GM19372 (cell line): Measurements from ENCODE around the gene RELL2.

Source experiments
- ATAC-seq: cut with Tn5 transposase; IDR thresholded peaks from one replicate; pipeline ENCODE4 v1.9.1; 2021; ENCODE audit warnings: mild to moderate bottlenecking, low read depth, moderate library complexity; ENCODE audit not compliant: unreplicated experiment

Gene RELL2

GRCh38 chr5:141618804-141619554, 17.8 kb upstream of the RELL2 start, which contains the start of gene DIAPH1:
Gene DIAPH1 (minus strand): TSS chr5:141619000. CDS start chr5:141618914, 86 bp downstream.
- ATAC-seq: peak; percentile 78

GRCh38 chr5:141623186-141623585, 13.6 kb upstream of the RELL2 start:
- peak; percentile 51 for ATAC-seq

GRCh38 chr5:141623611-141624010, 13.2 kb upstream of the RELL2 start:
- ATAC-seq: no peak

GRCh38 chr5:141628175-141628788, 8.5 kb upstream of the RELL2 start:
- no peak for ATAC-seq

GRCh38 chr5:141630570-141631140, 6.1 kb upstream of the RELL2 start:
- ATAC-seq: no peak

- ATAC-seq: no peak
These were observed 4.1 kb upstream of the RELL2 start for GRCh38 chr5:141632650-141633049.

GRCh38 chr5:141633871-141634561, 2.8 kb upstream of the RELL2 start:
- ATAC-seq: peak; percentile 58

GRCh38 chr5:141634720-141635119, 2.1 kb upstream of the RELL2 start:
- no peak for ATAC-seq

GRCh38 chr5:141635646-141636045, 1.2 kb upstream of the RELL2 start:
- ATAC-seq: no peak

- ATAC-seq: no peak
These were observed 738 bp upstream of the RELL2 start for GRCh38 chr5:141636106-141636412.

GRCh38 chr5:141637123-141637766, 448 bp downstream of the RELL2 start:
- peak; percentile 20 for ATAC-seq

GRCh38 chr5:141637767-141638419, 1.1 kb downstream of the RELL2 start:
- ATAC-seq: no peak

GRCh38 chr5:141638771-141639170, 2.0 kb downstream of the RELL2 start:
- ATAC-seq: no peak

- ATAC-seq: no peak
These were observed 2.7 kb downstream of the RELL2 start for GRCh38 chr5:141639357-141640050.

- ATAC-seq: no peak
These were observed 3.2 kb downstream of the RELL2 start for GRCh38 chr5:141640051-141640415.

GRCh38 chr5:141640698-141641097, 3.9 kb downstream of the RELL2 start:
- ATAC-seq: no peak

- ATAC-seq: no peak
These were observed 5.0 kb downstream of the RELL2 start for GRCh38 chr5:141641634-141642267.

GRCh38 chr5:141646026-141646425, 9.2 kb downstream of the RELL2 start:
- ATAC-seq: no peak

GRCh38 chr5:141647242-141647641, 10.4 kb downstream of the RELL2 start:
- ATAC-seq: no peak
